ENCODE results near the gene BAIAP2. TPM values are rescaled to one million over a fixed set of nuclear protein-coding genes. Genes with fewer than 3 reads are reported as not detected.
A peak's percentile ranks its signal among the peaks of the same experiment; 100 is the strongest.

Gene BAIAP2
- total RNA-seq, 1 donor from 2014 or later = 113 TPM

- Histone ChIP-seq H3K9me3 (no peaks in the 10 kb centered on the region), H3K27me3 (peaks cover 4% of the 10 kb centered on the region), H3K4me3 (no peak overlapping the region), H3K27ac (no peak overlapping the region), H3K36me3 (no peaks in the 10 kb centered on the region), H3K4me1 (peaks cover 43% of the 10 kb centered on the region)
- TF ChIP-seq POLR2A (IDR thresholded peaks at IDR 0.05) (no peak), POLR2AphosphoS5 (IDR thresholded peaks at IDR 0.05; ENCODE audit: insufficient read depth in 1 of 2, low read depth in 1 of 2) (no peak), CTCF (IDR thresholded peaks at IDR 0.05) (no peak)
- DNase-seq (ENCODE audit: extremely low spot score in 2 of 2) = no peak
- intact Hi-C loops (cut with DNase I) = loop anchor here (2.0 kb wide), 1 partner anchor 71 kb away; no protein-coding TSS in a partner anchor
Observed at GRCh38 chr17:81025741-81026129, 9.2 kb upstream of the BAIAP2 start.

- H3K36me3 ChIP-seq = no peaks in the 10 kb centered on the region
- no peaks in the 10 kb centered on the region for H3K9me3 ChIP-seq
- H3K27ac ChIP-seq = peak overlapping the region; percentile 45
- TF ChIP-seq POLR2A (IDR thresholded peaks at IDR 0.05) (no peak), POLR2AphosphoS5 (IDR thresholded peaks at IDR 0.05; ENCODE audit: insufficient read depth in 1 of 2, low read depth in 1 of 2) (no peak), CTCF (IDR thresholded peaks at IDR 0.05) (no peak)
- intact Hi-C loops (cut with DNase I) = no loop called here
- peaks cover 36% of the 10 kb centered on the region for H3K4me1 ChIP-seq
- peak overlapping the region in 1 of 2 donors; percentile 35 for H3K4me3 ChIP-seq
- H3K27me3 ChIP-seq = peaks cover 4% of the 10 kb centered on the region
- DNase-seq (ENCODE audit: extremely low spot score in 2 of 2) = no peak
Observed at GRCh38 chr17:81026266-81027036, 8.5 kb upstream of the BAIAP2 start.

- no peaks in the 10 kb centered on the region for H3K9me3 ChIP-seq
- TF ChIP-seq POLR2A (IDR thresholded peaks at IDR 0.05) (no peak), CTCF (IDR thresholded peaks at IDR 0.05) (no peak), POLR2AphosphoS5 (IDR thresholded peaks at IDR 0.05; ENCODE audit: insufficient read depth in 1 of 2, low read depth in 1 of 2) (no peak)
Observed at GRCh38 chr17:81027038-81027437, 7.9 kb upstream of the BAIAP2 start.

GRCh38 chr17:81027591-81028505 is 7.1 kb upstream of the BAIAP2 start:
- Histone ChIP-seq H3K4me3 (peak overlapping the region; percentile 0 to 35), H3K27ac (no peak overlapping the region), H3K27me3 (peaks cover 4% of the 10 kb centered on the region), H3K36me3 (peaks cover 0 to 4% of the 10 kb centered on the region in 2 donors), H3K4me1 (peaks cover 34% of the 10 kb centered on the region), H3K9me3 (no peaks in the 10 kb centered on the region)
- DNase-seq (ENCODE audit: extremely low spot score in 2 of 2) = no peak
- no peak for TF ChIP-seq POLR2A (IDR thresholded peaks at IDR 0.05)
- no peak for TF ChIP-seq POLR2AphosphoS5 (IDR thresholded peaks at IDR 0.05; ENCODE audit: insufficient read depth in 1 of 2, low read depth in 1 of 2)
- no peak for TF ChIP-seq CTCF (IDR thresholded peaks at IDR 0.05)
- intact Hi-C loops (cut with DNase I) = no loop called here

More at GRCh38 chr17:81027038-81027437, 7.9 kb upstream of the BAIAP2 start:
- H3K4me3 ChIP-seq = peak overlapping the region; percentile 0 to 35
- H3K27ac ChIP-seq = peak overlapping the region; percentile 45
- H3K27me3 ChIP-seq = peaks cover 4% of the 10 kb centered on the region
- peaks cover 32% of the 10 kb centered on the region for H3K4me1 ChIP-seq
- H3K36me3 ChIP-seq = peaks cover 0 to 3% of the 10 kb centered on the region in 2 donors
- no peak for DNase-seq (ENCODE audit: extremely low spot score in 2 of 2)
- intact Hi-C loops (cut with DNase I) = no loop called here
